NCI-H187 treated with DMSO at 0.1 percent for 48 hours (cell line): ENCODE results near the gene ITGA2.

Experiments used
- DNase-seq: peaks from one replicate; lab custom pipeline; 2025; lab: John Stamatoyannopoulos, UW

The ITGA2 gene

DNA sequence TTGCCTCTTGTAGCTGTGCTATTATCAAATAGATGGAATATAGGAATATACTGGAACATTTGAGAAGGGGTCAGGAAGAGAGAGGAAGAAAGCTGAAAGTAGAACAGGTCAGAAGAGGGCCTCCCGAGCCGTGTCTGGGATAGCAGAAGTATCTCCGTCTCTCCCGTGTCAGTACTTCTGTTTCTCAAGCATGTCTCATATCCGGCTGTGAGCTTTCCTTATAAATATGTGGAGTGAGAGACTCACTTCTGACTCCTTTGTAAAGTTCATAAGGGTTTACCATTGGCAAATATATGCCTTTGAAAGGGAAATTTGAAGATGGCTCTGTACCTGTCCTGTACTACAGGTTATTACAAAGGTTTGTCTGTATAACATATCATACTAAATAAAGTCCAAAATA lies 70.1 kb downstream of the ITGA2 start:
- DNase-seq: no peak

DNA sequence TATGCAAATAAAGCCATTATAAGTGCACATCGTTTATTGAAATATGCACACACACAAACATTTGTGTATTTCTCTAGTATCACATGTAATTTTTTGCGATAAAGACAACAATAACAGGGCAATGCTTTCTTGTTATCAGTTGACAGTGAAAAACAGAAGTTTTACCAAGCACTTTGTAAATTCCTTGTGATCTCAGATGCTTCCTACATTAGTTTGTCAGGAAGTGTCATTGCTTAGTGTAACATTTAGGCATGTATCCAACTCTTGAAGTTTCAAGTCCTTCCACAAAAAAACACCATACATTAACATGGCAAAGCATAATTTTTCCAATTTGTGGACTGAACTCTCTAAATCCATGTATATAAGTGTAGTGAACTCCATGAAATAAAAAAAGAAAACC lies 74.0 kb downstream of the ITGA2 start:
- no peak for DNase-seq

DNA sequence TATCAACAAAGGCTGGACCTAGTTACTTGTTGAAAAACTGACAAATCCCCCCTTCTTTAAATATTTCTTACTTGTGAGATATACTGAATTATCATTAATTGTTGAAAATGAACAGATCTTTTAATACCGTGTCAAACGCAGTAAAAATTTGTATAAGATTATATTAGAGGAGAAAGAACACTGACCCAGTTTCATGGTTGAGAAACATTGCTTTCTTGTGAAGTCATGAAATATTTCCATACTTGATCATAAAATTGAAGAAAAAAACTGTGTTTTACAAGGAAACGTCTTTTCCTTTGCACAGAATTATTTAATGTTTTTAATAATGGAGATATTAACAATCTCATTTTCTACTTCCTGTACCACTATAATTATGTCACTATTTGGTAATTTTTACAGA lies 74.6 kb downstream of the ITGA2 start:
- DNase-seq: no peak

DNA sequence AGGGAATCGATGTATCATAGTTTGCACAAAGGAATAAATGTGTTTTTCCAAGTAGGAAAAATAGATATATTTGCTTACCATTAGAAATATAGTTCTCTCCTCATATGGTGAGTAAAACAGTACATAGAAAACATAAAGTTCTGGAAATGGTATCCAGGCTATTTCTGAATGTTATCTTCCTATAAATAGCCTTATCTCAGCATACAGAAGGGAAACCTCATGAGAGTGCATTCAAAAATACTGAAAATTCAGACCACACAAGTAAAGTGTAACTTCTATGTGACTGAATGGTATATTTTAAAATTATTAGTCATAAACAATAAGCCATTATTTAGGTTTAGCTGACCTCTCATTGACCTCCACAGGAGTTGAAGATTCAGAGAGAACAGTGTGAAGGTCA lies 76.9 kb downstream of the ITGA2 start:
- DNase-seq: no peak

DNA sequence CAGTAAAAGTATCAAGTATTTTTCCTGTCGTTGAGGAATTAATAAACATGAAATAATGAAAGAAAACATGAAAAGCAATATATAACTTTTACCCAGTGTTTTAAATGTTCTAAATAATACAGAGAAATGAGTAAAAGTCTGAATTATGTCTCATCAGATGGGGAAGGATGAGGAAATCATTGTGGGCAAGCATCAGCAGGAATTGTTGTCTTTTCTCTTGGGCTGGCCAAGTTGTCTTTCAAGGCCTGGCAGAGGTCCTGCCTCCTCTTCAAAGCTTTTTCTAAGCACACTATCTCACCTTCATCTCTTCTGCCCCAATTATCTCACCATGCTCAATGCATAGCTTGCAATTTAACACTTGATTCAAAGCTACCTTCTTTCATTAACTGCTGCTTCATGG lies 78.5 kb downstream of the ITGA2 start:
- DNase-seq: no peak

DNA sequence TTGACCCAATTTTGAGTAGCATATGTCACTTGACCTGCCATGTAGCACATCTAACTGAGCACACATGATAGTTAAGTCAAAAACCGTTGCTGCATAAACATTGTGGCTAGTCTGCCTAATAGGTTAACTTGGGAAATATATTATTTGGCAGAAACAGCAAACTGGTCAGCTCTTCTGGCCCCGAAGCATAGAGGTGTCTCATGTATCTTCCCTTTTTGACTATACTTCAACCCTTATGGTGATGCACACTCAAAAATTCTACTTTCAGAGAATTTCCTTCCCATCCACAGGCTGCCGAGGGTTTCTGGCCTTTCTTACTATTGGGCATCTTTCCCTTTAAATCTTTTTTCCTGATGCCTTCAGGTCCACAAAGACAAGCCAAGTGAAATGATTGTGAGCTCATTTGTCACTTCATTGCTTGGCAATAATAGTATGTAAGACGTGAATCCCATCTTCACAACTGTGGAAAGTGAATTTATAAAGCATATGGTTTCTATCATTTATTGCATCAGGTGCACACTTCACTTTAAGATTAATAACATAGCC lies 79.2 kb downstream of the ITGA2 start:
- no peak for DNase-seq

DNA sequence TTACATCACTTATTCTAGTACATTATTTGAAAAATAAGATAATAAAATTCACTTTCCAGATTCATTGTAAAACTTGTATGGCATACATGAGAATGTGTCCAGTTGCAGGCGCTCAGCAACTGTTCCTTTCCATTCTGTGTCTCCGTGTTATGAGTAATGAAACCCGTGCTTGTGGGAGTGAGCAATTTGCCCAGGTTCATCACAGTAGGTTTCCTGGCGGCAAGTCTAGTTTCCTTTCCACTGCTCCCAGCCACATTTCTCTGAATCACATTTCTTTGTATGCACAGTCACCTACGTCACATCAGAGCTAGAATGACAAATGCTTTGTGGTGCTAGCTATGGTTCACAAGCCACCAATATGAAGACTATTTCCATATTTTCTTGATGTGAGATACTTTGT lies 80.5 kb downstream of the ITGA2 start:
- DNase-seq: no peak

DNA sequence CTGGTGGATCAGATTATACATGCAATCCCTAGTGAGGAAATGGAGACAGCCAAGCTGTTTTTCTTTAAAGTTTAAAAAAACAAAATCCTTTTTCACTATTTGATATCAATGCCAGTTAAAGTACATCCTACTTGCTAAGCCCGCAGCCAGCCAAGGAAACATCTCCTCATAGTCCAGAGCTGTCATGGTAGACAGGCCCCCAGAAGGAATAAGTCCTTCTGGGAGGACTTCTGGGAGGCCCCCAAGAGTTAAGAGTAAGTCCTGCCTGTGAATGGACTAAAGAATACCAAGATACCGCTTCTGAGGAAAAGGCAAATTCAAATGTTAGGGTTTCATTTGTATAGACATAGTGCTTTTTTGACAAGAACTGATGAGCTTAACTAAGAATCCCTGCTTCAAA lies 82.1 kb downstream of the ITGA2 start:
- no peak for DNase-seq

DNA sequence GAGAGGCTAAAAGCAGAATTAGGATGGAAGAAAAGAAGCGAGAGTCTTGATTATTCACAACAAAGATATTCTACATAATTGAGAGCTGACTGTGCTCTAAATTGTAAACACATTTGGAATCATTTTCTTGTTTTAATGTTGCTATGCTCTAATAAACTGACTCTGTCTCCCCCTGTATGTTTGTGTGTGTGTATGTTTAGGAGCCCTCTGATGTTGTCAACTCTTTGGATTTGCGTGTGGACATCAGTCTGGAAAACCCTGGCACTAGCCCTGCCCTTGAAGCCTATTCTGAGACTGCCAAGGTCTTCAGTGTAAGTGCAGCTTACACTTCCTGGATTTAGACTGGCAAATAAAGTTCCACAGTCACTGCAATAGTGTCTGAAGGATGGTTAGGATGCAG lies 82.6 kb downstream of the ITGA2 start:
- DNase-seq: no peak

DNA sequence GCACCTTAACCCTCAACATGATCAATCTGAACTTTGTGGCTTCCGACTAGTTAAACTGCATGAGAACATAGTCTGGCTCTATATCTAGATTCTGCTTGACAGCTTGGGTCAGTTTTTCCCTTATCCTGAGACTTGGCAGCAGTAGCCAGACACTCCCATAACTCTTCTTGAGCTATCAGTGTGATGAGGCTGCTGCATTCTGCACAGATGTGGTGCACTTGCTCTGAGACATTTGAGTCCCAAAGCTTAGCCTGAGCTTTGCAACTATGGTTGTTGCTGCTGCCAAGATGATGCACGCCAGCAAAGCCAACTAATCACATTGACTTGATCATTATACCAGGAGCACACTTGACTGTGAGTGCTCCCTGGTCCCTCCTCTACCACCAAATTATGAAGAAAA lies 84.2 kb downstream of the ITGA2 start:
- DNase-seq: no peak

DNA sequence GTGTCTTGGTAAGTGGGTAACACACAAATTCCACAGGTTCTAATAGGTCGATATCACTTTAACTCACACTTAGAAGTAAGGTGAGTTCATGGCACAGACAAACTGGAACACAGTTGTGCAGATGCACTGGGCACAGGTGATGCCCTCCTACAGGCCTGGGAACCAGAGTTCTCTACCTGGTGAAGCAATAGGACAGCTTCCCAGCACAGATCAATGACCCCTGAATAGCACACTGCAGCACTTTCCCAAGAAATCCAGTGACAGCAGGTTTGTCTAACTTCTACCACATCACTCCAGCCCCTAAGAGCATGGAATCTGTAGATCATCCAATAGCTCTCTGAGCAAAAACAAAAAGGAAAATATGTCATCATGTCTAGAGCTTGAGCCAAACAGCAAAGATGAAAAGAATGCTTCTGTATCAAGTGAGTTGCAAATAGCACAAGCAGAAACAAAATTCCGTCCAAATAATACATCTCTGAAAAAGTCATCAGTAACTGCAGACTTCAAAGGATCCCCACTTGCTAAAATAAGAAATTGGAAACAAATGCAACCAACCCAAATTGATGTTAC lies 86.9 kb downstream of the ITGA2 start:
- DNase-seq: no peak

DNA sequence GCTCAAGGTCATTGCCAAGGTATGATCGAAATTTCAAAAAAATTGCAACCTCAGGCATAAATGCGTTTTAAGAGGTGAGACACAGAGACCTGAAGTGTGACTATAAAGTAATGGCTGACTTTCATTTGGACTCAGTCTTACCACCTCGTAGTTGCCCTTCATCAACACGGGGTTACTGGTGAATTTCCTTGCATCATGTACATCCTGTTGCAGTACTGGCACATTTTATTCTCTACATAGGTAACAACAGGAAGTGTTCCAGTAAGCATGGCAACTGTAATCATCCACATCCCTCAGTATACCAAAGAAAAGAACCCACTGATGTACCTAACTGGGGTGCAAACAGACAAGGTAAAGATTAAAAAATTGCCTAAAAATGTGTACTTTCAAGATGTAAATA lies 91.1 kb downstream of the ITGA2 start:
- DNase-seq: no peak

DNA sequence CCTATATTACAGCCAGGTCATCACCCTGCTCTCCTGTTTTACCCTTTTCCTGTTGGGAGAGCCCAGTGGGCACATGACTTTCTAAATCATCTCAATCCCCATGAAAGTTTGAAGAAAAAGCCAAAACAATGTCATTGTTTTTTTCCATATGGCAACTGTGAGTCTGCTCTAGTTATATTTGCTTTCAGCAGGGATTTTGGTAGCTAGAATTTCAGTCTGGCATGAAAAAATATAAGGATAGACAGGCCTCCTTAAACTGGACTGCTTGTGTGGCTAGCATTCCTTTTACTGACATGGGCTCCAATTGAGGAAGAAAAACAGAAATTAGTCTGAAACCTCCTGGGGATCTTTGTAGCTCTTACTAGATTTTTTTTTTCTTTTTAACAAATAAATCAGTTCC lies 94.8 kb downstream of the ITGA2 start:
- DNase-seq: no peak

DNA sequence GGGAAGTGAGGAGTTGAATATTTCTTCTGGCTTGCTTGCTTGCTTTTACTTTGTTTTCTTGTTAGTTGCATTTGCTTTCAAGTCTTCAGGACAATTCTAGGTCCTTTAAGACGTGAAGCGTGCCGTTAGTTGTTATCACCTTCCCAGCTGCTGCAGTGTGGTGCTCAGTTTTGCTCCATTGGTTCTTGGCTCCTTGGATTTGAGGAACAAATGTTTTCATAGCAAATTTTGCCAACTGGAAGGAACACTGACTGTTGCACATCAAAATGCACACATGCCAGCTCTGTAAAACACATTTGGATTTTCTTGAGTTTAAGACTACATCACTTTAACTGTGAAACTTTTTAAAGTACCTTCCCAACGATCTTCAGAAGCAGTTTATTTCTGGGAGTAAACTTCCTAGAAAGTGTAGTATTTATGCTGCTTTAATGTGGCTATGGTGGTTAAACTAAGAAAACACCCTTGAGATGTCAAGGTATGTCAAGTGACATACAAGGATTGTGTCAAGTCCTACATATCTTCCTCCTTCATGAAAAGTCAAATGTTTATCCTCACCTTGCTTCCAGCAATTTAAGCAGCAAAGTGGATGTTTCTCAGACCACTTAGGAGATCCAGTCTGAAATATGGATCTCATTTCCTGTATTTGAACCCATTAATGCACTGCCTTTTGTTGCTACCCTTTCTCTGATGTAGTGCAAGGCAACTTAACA lies 95.5 kb downstream of the ITGA2 start:
- no peak for DNase-seq

DNA sequence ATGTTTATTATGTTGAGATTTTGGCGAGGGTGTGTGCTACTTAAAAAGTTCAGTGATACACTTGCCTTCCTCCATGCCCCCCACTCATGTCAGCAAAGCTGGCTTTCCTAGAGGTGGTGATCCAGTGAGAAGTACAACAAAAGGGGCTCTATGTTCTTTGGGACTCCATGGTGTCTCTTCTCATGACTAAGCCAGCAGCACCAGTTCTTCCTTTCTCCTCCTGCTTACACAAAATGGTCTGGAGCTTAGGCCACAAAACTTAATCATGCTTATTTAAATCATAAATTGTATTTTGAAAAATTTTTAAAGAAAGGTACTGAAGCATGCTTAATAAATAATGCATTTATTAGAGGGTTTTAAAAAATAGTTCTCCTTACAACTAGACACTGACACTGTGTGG lies 98.0 kb downstream of the ITGA2 start:
- no peak for DNase-seq

DNA sequence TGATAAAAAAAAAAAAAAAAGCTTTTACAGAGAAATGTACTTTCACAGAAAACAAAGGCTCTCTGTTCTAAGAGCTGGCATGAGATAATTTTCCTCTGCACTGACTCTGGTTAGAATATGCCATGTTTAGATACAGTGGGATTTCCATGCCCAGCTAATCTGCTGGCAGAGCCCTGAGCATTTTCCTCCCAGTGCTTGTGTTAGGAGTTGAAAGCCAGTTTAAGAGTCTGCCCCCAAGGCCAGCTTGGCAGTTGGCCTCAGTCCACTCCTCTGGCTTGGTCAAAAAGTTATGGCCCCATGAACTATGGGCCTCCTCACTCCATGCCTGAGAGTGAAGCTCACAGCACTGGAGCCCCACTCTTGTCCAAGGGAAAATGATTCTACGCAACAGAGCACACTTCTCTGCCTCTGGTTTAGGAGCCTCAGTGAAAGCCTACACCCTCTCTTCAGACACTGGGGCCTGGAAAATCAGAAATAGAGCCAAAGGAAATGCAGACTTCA lies 98.5 kb downstream of the ITGA2 start:
- DNase-seq: no peak

DNA sequence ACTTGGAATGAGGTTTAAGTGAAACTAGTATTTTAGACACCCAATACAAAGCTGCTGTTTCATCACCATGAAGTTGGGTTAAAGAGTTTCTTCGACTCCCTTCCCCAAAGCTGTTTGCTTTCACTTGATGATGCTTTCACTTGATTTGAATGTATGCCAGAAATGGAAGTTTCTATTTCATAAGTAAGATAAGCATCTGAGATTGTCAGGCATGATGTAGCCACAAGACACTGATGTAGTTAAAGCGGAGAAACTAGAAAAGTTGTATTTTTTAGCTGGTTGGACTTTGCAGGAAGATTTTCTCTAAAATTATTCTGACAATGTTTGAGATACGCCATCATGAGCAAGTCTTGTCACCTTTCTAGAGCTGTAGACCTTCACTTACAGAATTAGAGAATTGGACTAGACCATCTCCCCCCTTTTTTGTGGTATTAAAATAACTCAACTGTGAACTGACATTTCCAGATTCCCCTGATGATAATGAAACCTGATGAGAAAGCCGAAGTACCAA lies 100.4 kb downstream of the ITGA2 start:
- DNase-seq: no peak

DNA sequence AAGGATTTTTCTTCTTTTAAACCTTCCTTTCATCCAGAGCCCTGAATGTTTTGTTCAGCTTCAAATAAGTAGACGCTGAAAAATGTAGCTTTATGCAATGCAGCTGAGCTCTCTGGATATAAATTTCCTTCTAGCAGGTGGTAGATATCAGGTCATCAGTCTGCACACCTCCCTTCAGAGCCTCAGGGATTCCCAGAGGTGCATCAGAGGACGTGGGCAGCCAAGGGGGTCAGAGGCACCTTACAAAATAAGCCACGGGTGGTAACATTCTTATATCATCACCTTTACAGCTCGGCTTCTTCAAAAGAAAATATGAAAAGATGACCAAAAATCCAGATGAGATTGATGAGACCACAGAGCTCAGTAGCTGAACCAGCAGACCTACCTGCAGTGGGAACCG lies 101.1 kb downstream of the ITGA2 start:
- DNase-seq: no peak

DNA sequence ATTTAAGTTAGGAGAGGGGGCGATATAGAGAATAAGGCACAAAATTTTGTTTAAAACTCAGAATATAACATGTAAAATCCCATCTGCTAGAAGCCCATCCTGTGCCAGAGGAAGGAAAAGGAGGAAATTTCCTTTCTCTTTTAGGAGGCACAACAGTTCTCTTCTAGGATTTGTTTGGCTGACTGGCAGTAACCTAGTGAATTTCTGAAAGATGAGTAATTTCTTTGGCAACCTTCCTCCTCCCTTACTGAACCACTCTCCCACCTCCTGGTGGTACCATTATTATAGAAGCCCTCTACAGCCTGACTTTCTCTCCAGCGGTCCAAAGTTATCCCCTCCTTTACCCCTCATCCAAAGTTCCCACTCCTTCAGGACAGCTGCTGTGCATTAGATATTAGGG lies 102.1 kb downstream of the ITGA2 start:
- no peak for DNase-seq

DNA sequence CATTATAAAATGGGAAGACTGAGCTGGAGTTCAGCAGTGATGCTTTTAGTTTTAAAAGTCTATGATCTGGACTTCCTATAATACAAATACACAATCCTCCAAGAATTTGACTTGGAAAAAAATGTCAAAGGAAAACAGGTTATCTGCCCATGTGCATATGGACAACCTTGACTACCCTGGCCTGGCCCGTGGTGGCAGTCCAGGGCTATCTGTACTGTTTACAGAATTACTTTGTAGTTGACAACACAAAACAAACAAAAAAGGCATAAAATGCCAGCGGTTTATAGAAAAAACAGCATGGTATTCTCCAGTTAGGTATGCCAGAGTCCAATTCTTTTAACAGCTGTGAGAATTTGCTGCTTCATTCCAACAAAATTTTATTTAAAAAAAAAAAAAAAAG lies 103.1 kb downstream of the ITGA2 start:
- no peak for DNase-seq

DNA sequence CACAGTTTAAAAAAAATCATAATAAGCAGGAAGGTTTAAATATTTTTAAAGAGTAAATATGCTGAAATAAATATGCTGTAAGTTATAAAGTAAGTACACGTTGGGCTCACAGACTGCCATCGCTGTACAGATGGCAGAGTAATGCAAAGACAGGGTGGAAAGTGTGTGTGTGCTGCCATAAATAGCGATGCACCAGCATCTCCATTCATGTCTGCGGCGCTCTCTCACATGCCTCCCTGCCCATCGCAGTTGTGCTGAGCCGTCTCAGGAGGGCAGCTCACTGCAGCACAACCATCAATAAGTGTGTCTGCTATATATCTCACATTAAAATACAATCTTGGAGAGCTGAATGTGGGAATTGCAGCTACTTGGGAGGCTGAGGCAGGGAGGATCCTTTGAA lies 106.1 kb downstream of the ITGA2 start:
- DNase-seq: no peak

DNA sequence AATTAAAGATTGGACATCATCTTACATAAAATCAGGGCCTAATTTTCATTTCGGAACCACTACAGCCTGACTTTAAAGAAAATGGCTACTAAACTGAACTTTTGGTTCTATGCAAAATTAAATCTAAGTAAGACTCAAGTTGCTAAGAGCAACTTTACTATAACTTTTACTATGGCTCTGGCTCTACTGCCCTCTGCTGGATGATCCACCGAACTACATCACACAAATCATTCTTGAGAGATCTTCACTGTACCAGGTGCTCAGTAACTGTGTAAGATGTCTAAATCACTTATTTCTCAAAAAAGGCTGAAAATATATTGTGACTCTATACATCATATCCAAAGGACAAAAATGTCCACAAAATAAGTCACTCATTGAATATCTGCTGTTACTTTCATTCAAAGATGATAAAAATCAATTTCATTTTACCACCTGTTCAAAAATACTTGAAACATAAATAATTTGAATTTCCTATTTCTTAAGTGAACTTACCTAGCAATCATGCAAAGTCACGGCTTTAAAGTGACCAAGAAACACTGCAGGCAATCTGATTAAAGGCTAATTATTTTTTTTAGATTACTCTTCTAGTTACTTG lies 106.9 kb downstream of the ITGA2 start:
- peak; percentile 7 for DNase-seq

DNA sequence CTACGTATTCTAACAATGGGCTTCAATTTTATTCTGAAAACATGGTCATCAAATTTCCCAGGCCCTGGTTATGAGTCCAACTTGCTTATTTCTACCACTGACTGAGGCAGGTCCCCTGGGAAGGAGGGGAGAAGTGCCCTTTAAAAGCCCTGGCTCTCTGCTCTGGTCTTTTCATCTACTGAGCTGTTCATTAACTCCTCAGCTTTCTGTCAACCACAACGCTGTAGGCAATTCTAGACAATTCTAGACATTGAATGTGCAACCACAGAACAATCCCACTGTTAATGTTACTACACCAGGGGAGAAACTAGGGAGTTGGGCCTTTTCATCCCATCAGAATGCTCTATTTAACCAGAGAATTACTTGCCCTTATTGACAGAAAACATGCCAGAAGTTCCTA lies 110.4 kb downstream of the ITGA2 start:
- no peak for DNase-seq
